22Rv1 (cell line): Measurements from ENCODE around the gene EIPR1.

ENCODE experiments used
- ZFX ChIP-seq: fragments of 450-650 bp; IDR thresholded peaks from 2 replicates; pipeline ENCODE4 v1.6.1; 2017; ENCODE audit warnings: antibody characterized with exemption, borderline replicate concordance
- TF ChIP-seq, protein P1 (sequence below): fragments of 450-650 bp; IDR thresholded peaks from 2 replicates; pipeline ENCODE4 v1.5.1; 2017; ENCODE audit warnings: mild to moderate bottlenecking

DNA sequence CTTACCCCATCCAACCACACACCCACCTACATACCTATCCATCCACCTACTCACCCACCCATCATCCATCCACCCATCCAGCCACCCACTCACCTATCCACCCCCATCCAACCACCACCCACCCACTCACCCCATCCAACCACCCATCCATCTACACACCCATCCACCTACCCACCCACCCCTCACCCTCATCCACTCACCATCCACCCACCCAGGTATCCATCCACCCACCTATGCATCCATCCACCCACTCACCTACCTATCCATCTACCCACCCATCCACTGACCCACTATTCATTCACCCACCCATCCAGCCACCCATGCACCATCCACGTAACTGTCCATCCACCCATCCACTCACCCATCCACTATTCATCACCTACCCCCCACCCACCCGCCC lies 194.8 kb downstream of the EIPR1 start:
- TF ChIP-seq, protein P1, sequence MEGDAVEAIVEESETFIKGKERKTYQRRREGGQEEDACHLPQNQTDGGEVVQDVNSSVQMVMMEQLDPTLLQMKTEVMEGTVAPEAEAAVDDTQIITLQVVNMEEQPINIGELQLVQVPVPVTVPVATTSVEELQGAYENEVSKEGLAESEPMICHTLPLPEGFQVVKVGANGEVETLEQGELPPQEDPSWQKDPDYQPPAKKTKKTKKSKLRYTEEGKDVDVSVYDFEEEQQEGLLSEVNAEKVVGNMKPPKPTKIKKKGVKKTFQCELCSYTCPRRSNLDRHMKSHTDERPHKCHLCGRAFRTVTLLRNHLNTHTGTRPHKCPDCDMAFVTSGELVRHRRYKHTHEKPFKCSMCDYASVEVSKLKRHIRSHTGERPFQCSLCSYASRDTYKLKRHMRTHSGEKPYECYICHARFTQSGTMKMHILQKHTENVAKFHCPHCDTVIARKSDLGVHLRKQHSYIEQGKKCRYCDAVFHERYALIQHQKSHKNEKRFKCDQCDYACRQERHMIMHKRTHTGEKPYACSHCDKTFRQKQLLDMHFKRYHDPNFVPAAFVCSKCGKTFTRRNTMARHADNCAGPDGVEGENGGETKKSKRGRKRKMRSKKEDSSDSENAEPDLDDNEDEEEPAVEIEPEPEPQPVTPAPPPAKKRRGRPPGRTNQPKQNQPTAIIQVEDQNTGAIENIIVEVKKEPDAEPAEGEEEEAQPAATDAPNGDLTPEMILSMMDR = no peak
- no peak for TF ChIP-seq ZFX
